GM19035 (cell line): ENCODE results near the gene FBXW7.

Experiments
- ATAC-seq: cut with Tn5 transposase; IDR thresholded peaks from one replicate; pipeline ENCODE4 v1.9.1; 2021; ENCODE audit not compliant: unreplicated experiment

The FBXW7 gene

DNA sequence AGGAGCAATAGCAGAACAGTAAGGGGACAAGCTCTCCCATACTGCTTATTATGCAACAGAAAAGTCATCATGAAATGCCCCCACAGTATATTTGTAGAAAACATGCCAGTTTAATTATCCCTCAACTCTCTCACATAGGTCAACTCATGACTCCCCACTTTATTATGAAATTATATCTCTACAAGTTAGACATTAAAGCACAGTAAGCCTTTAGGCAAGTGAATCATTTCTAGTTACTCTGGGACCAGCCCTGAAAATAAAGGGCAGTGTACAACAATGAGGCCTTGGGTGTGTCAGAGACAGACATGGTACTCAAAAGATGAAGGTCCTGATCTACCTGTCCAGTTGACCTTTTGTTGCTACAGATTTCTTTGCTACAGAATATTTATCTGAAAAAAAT, 191.9 kb downstream of the FBXW7 start:
- ATAC-seq: no peak

DNA sequence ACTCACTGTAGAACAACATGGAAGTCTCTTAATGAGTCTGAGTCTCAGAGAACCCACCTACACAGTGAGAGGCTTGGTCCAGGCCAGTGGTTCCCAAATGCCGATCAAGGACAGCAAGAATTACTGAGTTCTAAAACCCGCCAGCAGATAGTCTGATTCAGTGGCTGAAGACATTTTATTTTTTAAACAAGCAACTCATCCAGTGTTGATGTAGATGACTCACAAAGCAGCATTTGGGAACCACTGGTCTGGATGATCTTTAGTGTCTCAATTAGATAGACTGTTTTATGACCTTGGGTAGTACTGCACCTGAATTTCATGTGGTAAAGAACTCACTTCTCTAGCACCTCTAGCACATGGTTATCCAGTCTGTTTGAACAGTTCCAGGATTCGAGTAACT, 193.6 kb downstream of the FBXW7 start:
- ATAC-seq: no peak

DNA sequence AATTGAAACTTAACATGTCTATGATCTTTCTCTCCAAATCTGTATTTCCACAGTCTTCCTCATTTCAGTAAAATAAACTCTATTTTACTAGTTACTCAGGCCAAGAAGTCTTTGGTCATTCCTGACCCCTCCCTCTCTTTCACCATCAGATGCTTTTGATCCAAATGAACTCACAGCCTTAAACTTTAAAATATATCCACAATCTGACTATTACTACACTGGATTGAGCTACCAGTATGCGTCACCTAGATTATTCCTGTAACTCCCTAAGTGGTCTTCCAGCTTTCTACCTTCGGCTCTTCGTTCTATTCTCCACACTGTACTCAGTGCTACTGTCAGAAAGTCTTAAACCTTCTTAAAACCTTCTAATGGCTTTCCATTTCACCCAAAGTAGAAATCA, 195.1 kb downstream of the FBXW7 start:
- no peak for ATAC-seq

DNA sequence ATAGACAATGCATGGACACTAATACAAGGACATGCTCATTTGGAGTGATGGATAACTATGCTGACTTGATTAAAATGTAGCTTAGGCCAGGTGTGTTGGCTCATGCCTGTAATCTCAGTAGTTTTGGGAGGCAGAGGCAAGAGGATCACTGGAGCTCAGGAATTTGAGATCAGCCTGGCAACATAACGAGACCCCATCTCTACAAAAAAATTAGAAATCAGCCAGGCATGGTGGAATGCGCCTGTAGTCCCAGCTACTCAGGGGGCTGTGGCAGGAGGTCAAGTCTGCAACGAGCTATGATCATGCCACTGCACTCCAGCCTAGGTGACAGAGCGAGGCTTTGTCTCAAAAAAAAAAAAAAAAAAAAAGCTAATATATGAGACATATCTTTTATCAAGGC, 196.3 kb downstream of the FBXW7 start:
- no peak for ATAC-seq

DNA sequence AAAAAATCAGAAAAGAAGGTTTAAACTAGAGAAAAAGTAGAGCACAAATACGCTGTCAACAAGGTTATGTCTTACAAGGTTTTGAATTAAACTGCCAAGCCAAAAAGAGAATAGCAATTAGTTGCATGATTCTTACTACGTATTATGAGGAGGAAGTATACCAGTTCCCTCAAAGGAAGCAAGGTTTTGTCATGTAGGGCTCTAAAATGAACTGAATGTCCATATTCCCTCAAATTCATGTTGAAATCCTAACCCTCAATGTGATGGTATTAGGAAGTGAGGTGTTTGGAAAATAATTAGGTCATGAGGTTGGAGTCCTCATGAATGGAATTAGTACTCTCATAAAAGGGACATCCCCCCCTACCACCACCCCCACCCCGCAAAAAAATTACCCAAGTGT, 201.0 kb downstream of the FBXW7 start:
- ATAC-seq: no peak

DNA sequence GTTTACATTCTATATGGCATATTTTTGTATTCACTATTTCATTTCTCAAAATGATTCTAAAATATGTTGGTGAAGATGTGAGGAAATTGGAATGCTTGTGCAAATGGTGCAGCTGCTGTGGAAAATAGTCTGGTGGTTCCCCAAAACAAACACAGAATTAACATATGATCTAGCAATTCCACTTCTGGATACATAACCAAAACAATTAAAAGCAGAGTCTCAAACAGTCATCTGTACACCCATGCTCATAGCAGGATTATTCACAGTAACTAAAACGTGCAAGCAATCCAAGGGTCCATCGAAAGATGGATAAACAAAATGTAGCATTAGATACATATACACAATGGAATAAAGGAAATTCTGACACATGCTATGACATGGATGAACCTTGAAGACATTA, 204.8 kb downstream of the FBXW7 start:
- no peak for ATAC-seq

DNA sequence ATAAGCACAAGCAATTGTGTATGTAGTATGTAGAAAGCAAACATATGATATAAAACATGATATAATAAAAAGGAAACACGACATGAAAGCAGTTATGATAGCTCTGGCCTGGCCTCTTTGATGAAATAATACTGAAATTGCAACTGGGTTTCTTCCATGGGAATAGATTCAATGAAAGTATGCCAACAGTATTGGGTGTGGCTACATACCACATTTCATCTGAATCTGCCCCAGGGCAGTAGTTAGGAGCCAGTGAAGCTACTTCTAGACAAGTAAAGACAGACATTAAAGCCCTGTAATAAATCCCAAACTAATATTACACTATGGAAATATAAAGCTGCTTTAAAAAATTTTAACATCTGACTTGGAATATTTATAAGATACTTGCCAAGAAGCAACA, 207.3 kb downstream of the FBXW7 start:
- ATAC-seq: no peak

DNA sequence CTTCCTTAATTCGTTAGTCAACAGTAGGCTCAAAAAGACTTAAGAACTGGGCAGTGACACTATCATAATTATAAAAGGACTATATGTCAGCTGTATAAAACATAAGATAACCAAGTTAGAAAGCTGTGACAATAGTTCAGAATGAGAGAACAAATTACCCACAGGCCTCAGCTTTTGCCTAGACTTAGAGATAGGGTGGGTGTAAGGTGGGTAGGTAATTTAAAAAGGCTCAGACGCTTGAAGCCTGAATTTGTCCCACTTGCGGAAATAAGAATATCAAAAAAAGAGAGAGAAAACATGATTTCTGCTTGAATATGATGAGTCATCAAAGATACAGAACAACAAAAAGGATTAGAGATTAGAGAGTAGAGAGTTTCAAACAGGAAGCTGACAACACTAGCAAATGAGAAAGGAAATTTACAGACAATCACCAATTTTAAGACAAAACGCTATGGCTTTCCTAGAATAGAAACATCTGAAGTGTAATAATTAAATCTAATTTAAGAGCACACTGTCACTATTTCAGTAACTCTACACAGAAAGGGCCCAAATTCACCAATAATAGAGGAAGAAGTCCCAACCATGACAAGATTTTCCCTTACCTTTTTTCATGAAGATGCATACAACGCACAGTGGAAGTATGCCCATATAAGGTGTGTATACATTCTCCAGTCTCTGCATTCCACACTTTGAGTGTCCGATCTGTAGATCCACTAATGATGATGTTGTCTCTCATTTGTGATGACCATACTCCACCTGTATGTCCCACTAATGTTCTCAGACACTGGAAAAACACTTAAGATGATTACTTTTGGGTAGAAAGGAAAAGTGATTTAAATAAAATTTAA, 208.1 kb downstream of the FBXW7 start:
- ATAC-seq: no peak

DNA sequence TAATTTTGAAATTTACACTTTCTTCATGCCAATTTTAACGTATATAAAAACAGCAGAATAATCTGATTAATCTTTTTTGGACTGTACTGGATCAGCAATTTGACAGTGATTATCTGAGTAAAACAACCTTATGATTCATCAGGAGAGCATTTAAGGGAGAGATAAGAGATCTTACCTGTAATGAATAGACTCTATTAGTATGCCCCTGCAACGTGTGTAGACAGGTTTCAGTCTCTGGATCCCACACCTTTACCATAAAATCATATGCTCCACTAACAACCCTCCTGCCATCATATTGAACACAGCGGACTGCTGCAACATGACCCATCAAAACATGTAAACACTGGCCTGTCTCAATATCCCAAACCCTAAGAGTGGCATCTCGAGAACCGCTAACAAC, 210.1 kb downstream of the FBXW7 start:
- no peak for ATAC-seq

DNA sequence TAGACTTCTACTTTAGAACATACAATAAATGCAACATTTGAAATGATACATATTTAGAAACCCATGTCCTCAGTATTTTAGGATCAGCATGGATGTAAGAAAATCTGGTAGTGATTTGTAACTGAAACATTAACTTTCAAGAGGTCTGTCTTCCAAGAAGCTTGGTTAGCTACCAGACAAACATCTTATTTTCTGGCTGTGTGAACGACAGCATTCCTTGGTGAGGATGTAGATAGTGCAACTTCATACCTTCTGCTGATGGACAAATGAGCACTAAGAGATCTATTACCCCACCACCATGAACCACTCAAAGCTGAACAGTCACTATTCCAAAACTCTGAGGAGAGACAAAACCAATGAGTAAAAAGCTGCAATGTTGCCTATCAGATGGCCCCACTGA, 212.7 kb downstream of the FBXW7 start:
- no peak for ATAC-seq

DNA sequence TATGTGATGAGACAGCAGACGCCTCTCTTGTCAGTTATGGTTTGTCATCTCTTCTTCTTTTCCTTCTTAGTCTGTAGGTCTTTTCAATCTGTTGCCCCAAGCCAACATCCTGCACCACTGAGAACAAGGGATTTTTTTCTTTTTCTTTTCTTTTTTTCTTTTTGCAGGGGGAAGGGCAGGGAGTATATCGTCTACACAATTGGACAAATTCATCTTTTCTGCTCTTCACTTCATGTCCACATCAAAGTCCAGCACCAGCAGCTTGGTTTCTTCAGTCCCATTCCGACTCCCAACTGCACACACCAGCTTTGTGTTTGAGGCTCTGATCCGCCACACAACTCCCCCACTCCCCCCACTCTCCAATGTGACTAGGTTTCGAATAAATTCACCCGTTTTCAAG, 213.2 kb downstream of the FBXW7 start:
- ATAC-seq: no peak

DNA sequence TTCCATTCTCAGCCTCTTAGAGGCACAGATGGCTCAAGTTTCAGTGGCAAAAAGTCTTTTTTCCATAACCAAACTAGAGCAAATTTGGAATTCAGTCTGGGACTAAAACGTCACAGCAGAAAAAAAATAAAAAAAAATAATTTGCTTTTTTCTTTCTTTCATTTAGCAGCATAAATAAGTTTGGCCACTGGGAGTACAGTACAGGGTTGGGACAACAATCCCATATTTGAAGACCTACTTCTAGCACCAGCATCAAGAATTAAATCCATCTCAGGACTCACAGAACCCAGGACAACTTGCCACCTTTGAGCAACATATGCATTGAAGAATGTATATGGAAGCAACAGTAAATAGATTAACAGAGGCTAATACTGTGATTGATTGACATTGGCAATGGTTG, 214.0 kb downstream of the FBXW7 start:
- no peak for ATAC-seq

DNA sequence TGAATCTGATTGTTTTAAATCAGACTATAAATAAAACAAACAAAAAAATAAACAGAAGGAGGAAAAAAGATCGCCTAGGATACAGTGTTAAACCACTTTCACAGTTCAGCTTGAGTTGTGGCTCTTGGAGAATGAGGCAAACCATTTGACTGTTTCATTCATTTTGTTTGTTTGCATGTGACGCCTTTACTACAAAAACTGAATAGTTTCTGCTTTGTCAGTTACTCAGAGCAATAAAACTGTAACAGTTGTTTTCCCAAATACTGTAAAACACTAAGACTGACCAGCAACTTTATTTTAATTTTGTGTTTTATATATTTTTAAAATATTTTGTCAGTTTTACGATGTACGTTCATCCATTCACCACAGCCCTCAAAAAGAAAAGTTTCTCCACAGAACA, 214.5 kb downstream of the FBXW7 start:
- no peak for ATAC-seq

DNA sequence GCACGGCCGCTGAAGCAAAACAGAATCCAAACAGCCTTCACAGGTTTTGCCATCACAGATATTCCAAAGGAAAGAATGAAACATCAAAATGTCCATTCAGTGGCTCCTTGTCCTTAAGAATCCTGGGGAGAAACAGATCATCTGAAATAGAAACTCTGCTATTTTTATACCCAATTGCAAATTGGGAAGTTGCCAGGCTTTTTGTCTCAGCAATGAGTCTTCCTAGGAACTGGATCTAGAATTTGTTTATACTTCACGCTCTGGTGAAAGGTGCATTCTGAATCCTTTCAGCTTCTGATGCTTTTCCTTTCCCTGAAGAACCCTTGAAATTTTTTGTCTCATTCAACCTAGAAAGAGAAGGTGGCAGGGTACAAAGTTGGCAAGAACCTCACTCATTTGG, 218.9 kb downstream of the FBXW7 start:
- no peak for ATAC-seq

DNA sequence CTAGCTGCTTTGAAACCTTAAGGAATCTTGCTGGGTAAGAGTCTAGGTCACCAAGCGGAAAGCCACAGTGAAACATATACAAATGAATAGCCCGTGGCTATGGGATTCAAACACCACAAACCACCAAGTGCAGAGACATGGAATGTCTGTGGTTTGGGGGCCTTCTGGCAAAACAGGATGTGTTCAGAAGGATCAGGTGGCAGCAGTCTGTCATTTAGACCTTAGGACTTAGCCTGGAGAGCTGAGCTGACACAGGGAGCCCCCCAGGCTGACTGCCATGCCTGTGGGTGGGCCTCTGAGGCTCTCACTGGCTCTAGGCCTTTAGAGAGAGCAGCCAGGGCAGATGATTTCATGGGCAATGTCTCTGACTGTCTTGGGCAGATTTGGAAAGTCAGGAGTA, 225.6 kb downstream of the FBXW7 start:
- no peak for ATAC-seq

DNA sequence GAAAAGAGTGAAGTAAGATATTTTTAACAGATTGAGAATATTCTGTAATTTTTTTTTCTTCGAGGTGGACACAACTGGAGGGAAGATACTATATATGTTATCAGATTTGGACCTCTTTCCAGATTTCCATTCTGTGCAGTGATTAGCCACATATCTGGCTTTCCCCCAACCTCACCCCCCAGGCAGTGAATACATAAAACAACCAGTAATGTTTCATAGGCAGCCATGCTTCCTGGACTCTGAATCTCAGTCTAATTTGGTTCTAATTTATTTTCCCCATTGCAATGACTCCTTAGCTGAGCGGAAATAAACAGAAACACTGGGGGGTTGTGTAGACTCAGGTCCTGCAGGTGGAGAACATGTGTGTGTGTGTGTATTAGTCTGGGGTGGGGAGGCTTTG, 226.5 kb downstream of the FBXW7 start:
- ATAC-seq: no peak

DNA sequence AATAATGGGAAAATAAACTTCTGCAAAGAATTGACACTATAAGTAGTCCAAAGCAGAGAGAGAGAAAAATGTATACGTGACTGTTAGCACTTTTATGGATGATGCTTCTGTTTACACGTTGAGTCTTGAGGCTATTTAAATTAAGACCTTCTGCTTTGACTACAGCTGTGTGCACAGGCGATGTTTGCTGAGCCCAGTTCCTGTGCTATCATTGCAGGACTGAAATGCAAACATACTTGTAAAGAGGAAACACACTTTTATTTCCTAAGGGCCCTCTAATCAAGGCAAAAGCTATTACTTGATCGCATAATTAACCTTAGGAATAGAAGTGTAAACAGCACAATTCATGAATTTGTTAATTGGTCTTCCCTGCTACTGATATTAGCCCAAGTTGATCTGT, 226.9 kb downstream of the FBXW7 start:
- ATAC-seq: no peak

DNA sequence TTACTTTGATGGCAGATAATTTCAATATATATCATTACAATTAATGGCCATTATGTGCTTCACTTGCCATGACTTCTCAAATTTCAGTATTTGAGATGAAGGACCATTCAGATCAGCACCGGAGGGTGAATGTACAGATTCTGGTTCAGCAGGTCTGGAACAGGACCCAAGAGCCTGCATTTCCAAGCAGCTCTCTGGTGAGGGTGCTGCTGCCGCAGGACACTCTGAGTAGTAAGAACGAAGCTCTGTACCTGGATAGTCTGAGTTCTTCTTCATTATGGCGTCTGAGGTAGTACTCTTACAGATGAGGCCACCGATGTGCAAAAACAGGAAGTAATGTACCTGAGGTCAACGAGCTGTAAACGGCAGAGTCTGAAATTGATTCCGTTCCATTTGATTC, 228.2 kb downstream of the FBXW7 start:
- ATAC-seq: no peak

DNA sequence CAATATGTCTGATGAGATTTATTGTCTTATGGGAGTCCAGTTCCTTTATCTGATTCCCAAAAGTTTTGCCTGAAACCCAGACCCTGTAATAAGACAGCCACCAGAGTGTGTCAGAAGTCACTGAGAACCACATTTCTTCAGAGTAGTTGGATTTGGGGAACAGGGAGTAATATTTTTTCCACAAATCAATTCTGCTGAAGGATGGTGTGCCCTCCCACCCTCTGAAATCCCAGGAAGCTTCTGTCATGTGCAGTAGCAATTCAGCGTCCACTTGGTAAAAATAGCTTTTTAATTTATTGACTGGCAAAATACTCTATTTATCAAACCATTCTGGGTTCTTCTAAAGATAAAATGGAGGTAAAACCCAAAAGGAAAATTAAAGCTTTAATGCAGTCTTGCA, 229.4 kb downstream of the FBXW7 start:
- no peak for ATAC-seq

DNA sequence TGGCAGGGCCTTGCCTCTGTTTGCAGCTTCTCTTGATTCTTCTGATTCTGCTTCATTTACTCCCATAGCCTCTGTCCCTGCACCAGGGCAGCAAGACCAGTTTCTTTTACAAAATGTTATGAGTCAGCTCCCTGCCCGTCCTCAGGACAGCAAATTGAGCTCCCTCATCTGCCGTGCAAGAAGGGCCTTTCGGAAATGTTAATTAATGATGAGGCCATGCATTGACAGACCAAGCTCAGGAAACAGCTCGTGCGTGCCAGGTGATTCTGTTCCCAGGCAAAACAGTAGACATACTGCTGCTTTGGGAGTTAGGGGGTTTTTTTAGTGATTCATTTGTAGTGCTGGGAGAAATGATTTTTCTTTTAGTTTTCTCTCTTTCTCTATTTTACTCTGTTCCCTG, 231.7 kb downstream of the FBXW7 start:
- peak; percentile 82 for ATAC-seq

DNA sequence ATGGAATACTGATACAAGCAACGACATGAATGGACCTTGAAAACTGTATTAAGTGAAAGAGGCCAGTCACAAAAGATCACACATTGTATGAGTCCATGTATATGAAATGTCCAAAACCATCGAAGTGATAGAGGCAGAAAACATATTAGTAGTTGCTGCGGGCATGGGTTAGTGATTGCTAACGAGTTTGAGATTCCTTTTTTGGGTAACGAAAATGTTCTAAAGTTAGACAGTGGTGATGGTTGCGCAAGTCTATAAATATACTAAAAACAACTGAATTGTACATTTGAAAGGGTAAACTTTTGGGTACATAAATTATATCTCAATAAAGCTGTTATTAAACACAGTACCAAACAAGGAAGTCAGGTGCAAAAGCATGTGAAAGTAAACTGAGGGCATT, 234.5 kb downstream of the FBXW7 start:
- ATAC-seq: no peak

DNA sequence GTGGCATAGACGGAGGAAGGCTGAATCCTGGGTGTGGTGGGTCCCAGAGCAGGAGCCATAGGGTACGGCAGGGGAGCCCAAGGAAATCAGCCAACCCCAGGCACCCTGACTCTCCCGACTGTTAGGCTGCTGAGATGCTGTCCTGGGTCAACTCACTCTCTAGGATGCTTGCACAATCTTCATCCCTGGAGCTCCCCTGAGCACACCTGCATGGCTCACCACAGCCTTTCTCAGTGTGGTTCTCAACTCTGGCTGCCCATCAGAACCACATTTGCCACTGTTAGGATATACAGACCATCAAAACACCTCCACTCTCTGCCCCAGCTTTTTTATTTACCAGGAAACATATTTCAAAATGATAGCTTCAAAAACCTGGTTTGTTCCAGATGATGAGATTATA, 236.3 kb downstream of the FBXW7 start:
- no peak for ATAC-seq

DNA sequence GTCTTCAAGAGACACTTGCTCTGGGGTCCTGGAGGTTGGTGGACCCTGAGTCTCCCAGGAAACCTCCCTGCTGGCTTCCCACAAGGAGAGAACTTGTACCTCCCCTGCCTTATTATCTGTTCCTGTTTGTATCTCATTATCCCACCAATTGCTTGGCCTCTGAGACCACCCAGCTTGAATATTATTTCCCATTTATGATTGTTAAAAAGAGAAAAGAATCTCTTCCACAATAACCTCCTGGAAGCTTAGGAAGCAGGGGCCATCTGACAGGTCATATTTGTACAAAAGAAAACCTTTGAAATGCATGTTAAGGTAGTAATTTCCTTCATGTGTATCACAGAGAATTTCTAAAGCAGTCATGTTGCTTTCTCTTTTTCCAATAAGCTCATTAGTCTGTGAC, 239.5 kb downstream of the FBXW7 start:
- ATAC-seq: no peak
